HG03060 (cell line): ENCODE results near the gene MIGA1.
"Not testable (repeated sequence)": the region's sequence is repeated elsewhere in the genome, so short reads cannot be mapped to it uniquely, and the experiment has no call there.

ENCODE experiments used
- ATAC-seq: cut with Tn5 transposase; IDR thresholded peaks from one replicate; pipeline ENCODE4 v1.9.1; 2021; ENCODE audit warnings: low read depth, moderate number of reproducible peaks; ENCODE audit not compliant: unreplicated experiment

MIGA1 gene, protein sequence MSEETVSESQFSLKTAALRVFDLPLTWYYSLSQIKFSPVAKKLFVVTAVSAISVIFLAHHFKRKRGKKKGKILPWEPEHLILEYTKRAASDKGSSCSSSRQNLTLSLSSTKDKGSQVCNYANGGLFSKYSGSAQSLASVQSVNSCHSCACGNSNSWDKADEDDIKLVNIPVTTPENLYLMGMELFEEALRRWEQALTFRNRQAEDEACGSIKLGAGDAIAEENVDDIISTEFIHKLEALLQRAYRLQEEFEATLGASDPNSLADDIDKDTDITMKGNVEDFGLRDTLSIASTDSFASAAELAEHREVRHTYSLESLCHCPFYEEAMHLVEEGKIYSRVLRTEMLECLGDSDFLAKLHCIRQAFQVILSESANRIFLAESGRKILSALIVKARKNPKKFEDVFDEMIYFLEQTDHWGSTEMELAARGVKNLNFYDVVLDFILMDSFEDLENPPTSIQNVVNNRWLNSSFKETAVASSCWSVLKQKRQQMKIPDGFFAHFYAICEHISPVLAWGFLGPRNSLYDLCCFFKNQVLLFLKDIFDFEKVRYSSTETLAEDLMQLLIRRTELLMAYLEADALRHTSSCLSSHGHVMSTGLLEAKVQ

DNA sequence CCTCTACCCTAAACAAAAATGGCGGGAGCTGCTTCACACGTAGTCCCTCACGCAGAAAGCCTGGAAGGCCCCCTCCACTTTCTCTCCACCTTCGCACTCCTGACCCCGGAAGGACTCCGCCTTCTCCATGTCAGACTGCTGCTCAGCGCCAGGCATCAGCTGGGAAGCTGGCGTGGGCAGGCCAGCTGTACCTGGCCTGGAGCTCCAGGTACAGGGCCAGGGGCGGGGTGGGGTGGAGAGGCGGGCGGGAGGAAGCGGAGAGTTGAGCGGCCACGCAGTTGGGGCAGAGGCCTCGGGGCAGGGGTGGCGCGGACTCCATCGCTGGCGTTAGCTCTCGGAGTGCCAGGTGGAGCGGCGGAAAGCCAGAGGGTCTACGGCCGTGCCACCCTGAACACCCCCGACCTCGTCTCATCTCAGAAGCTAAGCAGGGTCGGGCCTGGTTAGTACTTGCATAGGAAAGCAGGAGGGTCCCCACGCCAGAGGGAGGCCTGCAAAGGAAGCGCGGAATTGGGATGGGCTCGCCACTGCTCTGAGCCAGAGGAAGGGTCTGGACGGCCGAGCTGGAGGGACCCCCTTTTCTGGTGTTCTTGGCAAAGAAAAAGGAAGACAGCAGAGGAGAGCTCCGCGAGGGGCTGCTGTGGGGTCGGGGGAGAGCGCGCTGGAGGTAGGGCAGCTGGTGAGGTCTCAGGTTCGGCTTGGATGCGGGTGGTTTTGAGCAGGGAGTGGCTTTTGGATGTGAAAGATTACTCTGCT lies at the start of gene MIGA1:
TSS of gene MIGA1 (plus strand) at position 121 of the 753 bp plus-strand sequence. CDS start 3,604 bp downstream, outside the sequence.
- peak; percentile 92 for ATAC-seq

GRCh38 chr1:77732090-77732489 lies 47.4 kb upstream of the MIGA1 start:
- ATAC-seq: no peak

DNA sequence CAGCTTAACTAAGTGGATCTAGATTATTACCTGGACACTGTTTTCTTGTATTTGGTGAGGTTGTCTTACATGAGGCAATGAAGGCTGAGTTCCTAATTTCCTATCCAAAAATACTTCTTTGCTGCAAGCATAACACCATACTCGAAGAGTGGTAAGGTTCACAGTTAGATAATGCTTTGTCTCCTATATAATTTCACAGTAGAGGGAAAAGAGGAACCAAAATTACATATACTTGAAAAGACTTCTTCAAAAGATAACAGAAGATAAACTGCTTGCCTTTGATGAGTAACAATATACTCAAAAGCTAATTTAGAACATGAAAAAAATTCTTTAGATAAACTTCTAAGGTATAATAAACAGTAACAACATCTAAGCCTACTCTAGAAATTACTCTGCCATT lies 40.2 kb upstream of the MIGA1 start:
- no peak for ATAC-seq

GRCh38 chr1:77741316-77741715 lies 38.1 kb upstream of the MIGA1 start:
- ATAC-seq: no peak

- no peak for ATAC-seq
Observed at GRCh38 chr1:77742011-77742555, 37.4 kb upstream of the MIGA1 start.

DNA sequence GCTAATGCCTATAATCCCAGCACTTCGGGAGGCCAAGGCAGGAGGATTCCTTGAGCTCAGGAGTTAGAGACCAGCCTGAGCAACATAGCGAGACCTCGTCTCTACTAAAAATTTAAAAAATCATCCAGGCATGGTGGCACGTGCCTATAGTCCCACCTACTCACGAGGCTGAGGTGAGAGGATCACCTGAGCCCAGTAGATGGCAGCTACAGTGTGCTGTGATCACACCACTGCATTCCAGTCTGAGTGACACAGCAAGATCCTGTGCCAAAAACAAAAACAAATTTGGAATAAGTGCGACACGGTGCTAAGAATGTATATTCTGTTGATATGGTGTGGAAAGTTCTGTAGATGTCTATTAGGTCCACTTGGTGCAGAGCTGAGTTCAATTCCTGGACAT lies 34.9 kb upstream of the MIGA1 start:
- no peak for ATAC-seq

DNA sequence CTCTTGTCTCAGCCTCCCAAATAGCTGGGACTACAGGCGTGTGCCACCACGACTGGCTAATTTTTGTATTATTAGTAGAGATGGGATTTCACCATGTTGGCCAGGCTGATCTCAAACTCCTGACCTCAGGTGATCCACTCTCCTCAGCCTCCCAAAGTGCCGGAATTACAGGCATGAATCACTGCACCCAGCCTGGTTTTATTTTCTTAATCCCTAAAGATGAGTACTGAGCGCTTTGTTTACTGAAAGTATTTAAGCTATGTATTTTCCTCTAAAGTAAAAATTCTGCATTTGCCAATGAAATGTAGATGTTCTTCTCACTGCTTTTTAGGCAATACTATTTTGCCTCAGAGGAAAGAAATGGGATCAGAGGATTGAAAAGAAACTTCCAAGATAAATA lies 30.0 kb upstream of the MIGA1 start:
- not testable (repeated sequence) for ATAC-seq

DNA sequence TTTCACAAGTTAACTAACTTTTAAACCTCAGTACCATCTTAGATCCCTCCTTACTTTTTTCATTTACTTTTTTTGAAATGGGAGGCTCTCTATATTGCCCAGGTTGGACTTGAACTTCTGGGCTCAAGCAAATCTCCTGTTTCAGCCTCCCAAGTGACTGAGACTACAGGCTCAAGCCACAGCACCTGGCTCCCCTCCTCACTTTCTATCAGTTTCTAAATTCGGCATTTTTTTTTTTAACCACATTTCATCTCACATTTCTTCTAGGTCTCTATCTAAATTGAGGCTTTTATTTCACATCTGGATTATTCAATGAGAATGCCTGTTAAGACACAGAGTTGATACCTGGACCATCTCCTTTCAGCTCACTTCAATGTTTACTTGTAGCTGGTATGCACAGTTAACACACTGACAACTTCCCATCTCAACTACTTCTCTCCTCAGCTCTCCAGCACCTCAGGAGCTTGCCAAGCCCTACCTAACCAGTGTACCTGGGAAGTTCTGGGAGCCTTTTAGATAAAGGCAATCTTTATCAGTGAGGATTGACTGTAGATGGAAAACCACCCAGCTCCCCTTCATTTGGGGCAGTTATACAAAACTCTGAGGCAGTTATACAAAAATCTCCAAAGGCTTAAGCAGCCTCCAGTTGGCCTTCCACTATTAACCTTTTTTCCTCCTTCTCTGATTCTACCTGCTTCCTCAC lies 23.2 kb upstream of the MIGA1 start:
- ATAC-seq: no peak

DNA sequence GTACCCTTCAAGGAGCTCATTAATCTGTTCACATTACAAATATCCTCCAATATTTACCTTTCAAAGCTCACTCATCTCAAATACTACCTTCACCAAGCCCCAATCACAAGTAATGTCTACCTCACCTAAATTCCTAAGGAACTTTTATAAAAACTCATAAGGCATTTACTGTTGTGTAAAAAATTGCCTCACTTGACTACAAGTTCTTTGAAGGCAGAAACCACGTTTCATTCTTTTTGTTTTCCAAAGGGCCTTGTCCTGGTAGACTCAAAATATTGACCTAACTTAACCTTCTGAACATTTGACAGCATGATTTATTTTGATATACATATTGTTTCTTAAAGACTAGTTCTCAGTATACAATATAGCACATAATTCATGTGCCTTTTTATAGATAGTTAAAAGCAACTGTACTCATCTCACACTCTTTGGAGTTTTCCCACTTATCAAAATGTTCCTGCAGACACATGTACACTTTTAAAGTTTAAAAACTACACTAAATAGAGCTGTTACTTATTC lies 22.3 kb upstream of the MIGA1 start:
- no peak for ATAC-seq

DNA sequence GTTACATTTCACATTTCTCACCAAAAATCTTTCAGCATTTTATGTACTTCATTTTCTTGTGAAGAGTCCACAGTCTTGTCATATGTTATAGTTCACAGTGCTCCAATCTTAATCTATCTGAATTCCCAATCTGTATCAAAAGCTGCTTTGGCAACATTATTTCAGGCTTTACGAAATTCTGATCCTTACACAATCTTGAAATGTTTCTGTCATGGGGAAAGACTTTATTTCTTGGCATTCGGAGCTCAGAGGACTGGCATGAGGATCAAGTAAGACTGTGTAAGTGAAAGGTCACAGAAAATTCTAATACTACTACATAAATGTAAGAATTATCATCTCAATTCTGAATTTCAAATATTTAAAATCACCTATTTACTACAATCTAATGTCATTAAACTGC lies 21.8 kb upstream of the MIGA1 start:
- ATAC-seq: no peak

DNA sequence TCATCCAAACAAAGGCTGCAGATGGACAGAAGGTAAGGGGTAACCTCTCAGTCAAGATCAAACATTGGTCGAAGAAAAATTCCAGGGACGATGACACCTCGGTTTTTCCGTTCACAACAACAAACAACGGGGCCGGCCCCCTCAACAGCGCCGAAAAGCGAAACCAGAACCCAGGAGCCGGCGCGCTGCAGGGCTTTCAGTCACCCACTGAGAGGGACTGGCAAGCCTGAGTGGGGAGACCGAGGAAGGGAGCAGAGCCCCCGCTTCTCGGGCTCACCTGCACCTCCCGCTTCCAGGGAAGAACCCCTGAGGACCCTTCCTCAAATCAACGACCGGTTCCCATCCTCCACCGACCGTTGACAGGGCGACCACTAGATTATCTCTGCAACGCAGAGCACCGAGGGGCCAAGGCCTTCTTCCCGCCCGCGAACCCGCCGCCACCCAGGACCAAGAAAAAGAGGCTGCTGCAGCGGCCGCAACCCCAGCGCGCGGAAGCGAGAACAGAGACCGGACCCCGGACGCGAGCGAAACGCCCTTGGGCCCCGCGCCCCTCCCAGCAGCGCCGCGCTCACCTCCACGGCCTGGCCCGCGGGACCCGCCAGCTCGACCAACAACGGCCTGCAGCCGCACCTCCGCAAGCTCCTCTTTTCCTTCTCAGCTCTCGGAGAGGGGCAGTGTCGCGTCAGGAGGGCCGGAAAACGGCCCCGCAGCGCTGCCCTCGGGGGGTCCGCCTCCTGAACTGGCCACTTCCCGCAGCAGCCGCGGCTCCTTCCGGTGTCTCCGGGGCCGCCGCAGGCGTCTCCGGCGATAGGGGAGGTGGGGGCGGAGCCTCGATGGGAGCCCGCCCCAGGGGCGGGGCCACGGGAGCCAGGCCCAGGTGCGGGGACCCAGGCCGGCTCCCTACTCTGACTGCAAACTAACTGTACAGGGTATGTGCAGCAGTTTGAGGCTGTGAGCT lies 20.1 kb upstream of the MIGA1 start, which contains the start of gene USP33:
TSS of gene USP33 (minus strand) at position 782 of the 958 bp plus-strand sequence. CDS start 18,155 bp downstream, outside the sequence.
- peak; percentile 81 for ATAC-seq

DNA sequence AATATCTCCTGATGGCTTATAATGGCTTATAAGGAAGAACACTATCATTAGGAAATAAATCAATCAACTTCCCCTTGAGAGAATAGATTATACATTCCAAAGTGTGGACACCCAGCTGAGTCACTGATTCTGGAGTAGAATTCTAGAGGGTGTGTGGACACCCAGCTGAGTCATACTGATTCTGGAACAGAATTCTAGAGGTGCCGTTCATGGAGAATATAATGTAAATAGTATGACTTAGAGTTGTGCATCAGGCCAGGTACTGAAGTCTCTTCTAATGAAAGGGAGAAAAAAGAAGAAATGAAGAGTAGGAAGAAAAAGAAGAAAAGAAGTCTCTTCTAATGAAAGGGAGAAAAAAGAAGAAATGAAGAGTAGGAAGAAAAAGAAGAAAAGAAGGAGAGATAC lies 17.4 kb upstream of the MIGA1 start:
- no peak for ATAC-seq

DNA sequence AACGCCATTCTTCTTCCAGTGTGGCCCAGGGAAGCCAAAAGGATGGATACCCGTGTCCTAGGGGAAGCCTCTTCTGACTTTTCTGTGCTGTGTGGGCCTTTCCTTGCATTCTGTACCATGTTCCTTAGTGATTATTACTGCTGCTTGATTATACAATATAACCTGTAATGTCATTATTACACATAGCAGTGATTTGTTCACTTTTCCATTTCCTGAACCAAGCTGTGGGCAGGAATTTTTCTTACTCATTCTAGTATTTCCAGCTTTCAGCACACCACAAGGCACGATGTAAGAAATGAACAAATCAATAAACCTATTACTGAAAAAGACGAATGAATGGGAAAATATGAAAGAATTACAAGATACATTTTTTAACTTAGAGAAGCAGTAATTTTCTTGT lies 11.4 kb upstream of the MIGA1 start:
- no peak for ATAC-seq

- ATAC-seq: no peak
Observed at GRCh38 chr1:77776007-77776700, 3.3 kb upstream of the MIGA1 start.

- no peak for ATAC-seq
Observed at GRCh38 chr1:77781683-77782082, 2.2 kb downstream of the MIGA1 start.

- ATAC-seq: no peak
Observed at GRCh38 chr1:77783141-77783540, 3.7 kb downstream of the MIGA1 start.

GRCh38 chr1:77786093-77786741 lies 6.8 kb downstream of the MIGA1 start:
- ATAC-seq: not testable (repeated sequence)

- no peak for ATAC-seq
Observed at GRCh38 chr1:77794550-77794949, 15.1 kb downstream of the MIGA1 start.
